DMS114 treated with DMSO at 0.1 percent for 48 hours (cell line): ENCODE measurements around the gene ABCB10.
"Not testable (repeated sequence)": the region's sequence is repeated elsewhere in the genome, so short reads cannot be mapped to it uniquely, and the experiment has no call there.

Experiments
- DNase-seq: peaks from one replicate; lab custom pipeline; 2025; ENCODE audit not compliant: unreplicated experiment; lab: John Stamatoyannopoulos, UW

Gene ABCB10

DNA sequence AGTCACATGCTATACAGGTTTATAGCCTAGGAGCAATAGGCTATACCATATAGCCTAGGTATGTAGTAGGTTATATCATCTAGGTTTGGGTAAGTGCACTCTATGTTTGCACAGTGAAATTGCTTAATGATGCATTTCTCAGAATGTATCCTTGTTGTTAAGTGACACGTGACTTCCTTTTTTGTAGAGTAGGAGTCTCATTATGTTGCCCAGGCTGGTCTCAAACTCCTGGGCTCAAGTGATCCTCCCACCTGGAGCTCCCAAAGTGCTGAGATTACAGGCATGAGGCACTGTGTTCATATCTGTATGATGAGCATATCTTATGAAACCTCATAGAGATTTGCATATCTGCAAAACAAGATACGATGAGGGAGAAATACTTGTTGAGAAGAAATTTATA is 13.8 kb upstream of the ABCB10 start:
- DNase-seq, result no peak

GRCh38 chr1:229570891-229571516 is 12.5 kb upstream of the ABCB10 start:
- DNase-seq, result no peak

DNA sequence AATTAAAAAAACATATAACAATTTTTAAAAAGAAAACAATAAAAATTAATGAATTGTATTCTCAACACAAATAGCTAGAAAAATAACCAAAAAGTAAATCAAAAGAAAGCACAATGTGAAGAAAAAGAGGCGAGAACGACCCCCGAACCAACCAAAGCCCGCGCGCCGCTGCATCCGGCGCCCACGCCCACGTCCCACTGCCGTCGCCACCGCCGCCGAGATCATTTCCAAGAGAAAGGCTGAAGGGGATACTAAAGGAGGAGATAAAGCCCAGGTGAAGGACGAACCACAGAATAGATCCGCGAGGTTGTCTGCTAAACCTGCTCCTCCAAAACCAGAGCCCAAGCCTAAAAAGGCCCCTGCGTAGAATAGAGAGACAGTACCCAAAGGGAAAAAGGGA is 11.8 kb upstream of the ABCB10 start:
- no peak for DNase-seq

- DNase-seq, result no peak
These were observed 8.8 kb upstream of the ABCB10 start for GRCh38 chr1:229567109-229567868.

- DNase-seq, result no peak
These were observed 5.2 kb upstream of the ABCB10 start for GRCh38 chr1:229563701-229564100.

- DNase-seq, result no peak
These were observed 4.7 kb upstream of the ABCB10 start for GRCh38 chr1:229563241-229563640.

DNA sequence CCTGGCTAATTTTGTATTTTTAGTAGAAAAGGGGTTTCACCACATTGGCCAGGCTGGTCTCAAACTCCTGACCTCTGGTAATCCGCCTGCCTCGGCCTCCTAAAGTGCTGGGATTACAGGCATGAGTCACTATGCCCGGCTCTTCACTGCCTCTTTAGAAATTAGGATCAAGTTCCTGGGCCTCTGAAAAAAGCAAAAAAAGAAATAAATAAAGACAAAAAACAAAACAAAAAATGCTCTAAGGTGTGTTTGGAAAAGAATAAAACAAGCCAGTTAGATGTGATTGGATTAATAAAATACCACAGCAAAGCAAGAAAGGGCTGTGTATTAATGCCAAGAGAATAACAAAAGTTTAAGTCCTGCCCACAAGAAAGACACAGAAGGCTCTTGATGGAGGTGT is 4.2 kb upstream of the ABCB10 start:
- no peak for DNase-seq

DNA sequence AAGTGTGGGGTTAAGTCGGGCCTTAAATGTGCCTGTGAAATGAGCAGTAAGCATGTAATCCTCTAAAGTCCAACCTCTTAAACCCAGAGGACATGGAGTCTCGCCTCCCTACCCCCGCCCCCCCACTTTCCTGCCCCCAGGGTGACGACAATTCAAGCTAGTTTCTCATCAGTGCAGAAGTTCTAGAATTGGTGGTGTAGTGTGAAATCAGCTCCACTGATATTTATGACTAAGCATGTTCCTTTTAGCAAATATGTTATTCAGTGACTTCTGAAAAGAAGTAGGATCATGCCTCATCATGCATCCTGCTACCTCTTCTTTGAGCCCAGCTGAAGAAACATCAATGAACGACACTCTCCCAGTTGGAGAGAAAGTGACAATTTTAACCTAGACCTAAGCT is 2.6 kb upstream of the ABCB10 start:
- DNase-seq, result no peak

DNA sequence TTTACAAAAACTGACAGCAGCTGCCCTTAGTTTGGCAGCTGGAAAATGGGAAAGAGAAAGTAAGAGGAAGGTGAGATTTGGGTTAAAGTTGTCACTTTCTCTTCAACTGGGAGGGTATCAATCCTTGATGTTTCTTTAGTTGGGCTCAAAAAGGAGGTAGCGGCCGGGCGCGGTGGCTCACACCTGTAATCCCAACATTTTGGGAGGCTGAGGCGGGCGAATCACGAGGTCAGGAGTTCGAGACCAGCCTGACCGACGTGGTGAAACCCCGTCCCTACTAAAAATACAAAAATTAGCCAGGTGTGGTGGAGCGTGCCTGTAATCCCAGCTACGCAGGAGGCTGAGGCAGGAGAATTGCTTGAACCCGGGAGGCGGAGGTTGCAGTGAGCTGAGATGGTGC is 1.6 kb upstream of the ABCB10 start:
- DNase-seq, result not testable (repeated sequence)

DNA sequence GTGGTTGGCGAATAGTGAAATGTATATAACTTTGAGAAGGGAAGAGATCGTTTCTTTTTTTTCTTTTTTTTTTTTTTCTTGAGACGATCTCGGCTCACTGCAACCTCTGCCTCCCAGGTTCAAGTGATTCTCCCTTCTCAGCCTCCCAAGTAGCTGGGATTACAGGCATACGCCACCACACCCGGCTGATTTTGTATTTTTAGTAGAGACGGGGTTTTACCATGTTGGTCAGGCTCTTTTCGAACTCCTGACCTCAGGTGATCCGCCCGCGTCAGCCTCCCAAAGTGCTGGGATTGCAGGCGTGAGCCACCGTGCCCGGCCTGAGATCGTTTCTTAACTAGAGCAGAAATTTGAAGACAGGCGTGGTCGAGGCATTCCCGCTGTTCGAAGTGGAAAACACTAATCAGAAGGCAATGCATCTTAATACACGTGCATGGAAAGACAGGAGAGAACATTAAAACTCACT is 862 bp upstream of the ABCB10 start:
- DNase-seq, result not testable (repeated sequence)

DNA sequence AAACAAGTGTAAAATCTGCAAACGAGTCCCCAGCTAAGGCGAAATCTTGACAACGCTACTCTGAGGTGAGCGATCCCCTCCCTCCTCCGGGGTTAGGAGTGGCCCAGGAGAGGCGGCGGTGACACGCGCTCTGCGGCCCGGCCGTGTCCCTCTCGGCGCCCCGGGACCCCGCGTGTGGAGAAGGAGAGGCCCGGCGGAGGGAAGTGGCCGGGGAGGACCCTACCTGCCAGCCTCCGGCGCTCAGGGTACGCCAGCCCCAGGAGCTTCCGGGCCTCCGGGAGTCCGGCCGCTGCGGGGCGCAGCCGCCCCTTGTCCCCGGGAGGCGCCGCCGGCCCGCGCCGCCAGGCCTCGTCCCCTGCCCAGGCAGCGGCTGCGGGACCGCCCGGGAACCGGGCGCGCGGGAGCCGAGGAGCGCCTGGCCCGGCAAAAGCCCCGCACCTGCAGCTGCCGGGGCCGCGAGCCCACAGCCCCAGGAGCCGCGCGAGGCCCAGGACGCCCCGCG is 543 bp downstream of the ABCB10 start:
- DNase-seq, result no peak

DNA sequence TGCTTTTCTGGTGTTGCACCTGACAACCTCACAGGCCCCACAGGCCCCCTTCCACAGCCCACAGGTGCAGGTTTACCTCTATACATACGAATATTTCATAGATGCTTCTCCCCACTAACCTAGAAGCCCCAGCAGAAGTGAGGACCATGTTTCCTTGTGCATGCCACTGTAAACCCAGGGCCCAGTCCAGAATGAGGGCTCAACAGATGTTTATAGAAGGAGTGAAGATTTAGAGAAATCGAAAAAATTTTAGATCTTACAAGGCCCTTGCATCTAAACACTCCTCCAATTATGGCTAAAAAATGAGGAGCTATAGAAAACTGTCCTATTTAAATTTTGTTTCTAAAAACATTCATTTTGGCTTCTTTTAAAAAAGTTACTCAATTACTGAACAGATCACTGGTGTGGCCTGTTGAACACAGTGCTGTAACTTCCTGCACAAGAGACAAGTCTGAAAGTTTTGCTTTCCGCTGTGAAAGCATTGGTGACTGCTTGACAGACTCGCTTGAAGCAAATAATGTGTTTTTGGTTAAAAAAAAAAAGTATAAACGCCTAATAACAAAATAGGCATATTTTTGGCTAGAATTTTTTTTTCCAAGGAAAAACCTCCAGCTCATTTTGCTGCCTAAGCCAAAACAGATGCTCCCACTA is 1.2 kb downstream of the ABCB10 start:
- no peak for DNase-seq

DNA sequence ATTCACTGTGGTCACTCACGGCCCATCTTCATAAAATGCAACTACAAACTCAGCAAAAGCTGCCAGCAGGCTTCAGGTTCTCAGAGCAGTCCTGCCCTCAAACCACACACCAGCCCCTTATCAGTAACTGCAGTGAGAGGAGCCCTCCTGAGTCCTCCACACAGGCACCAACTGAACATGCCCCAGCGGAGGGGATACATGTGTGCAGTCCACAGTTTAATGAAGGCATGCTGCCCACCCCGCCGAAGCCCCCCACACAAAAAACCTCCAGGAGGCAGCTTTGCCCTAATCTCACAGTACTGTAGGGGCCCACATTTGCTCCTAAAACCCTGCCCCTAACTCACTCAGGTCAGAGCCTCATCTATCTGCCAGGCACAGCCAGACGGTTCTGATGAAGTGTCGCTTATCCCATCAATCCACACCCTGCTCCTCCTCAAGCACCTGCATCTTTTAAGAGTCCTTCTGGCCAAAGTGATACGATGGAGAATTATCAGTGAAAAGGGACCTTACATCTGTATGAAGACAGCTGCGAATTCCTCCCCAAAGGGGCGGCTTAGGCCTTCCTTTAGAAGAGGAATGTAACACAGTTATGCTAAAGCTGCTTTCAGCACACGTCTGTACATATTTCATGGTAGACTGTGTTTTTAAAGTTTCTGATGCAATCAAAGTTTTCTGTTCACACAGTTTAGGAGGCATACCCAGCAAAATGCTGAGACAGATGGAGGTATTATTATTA is 3.5 kb downstream of the ABCB10 start:
- no peak for DNase-seq

- no peak for DNase-seq
These were observed 4.8 kb downstream of the ABCB10 start for GRCh38 chr1:229553621-229554130.

DNA sequence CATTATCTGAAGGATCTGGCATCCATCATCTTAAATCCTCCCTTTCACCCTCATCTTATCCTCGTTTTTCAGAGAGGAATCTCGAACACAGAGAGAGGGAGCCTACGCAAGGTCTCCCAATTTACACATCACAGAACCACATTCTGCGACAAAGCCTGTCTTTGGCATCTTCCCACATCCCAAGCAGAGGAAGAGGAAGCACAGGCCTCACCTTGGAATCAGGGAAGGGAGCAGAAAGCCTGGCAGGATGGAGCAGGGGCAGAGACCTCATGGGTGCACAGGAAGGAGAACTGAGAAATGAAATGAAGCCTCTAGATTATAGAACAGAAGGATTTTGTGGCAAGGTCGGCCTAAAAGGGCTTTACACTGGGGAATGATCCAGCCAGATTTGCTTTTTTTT is 5.8 kb downstream of the ABCB10 start:
- DNase-seq, result no peak

GRCh38 chr1:229550812-229551567 is 7.5 kb downstream of the ABCB10 start:
- DNase-seq, result no peak

DNA sequence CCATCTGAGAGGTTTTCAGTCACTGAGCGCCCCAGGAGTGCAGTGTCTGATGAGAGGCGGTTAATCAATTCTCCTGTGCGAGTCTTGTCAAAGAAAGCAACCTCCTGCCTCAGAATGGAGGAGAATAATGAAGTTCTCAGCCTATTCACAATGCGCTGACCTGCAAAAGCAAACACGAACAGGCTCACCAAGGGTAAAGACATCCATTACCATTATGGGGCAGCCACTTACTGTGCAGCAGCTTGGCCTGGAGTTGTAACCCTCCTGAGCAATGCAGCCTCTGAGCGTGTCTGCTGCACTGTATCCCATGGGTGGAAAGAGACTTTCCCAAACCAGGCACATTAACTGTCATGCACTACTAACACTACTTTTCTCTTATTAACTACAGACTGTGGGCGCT is 11.0 kb downstream of the ABCB10 start:
- no peak for DNase-seq

GRCh38 chr1:229544587-229544986 is 13.9 kb downstream of the ABCB10 start:
- no peak for DNase-seq

DNA sequence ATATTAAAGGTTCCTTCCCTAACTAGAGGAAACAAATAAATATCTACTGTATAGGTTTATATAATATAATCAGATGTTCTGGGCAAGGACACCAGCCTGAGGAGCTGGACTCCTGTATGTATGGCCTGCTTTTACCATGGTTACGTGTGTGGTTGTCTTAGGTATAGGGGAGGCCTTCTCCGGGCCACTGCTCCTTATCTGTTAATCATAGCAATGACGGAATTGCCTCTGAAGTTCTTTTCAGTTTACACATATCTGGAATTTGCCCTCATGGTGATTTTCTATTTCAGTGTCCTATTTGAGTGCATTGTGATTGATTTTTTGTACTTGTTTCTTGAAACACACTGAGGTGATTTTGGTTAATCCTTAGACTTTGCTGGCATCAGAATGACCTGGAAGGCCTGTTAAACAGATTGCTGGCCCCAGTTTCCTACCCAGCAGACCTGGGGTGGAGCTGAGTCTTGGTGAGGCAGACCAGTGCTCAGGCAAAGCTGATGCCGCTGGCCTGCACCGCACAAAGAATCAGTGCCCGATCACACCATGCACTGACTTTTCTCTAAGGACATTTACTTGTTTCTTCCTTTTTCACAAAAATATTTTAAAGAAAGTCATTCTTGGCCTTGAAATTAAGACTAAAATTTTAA is 18.5 kb downstream of the ABCB10 start:
- DNase-seq, result no peak

DNA sequence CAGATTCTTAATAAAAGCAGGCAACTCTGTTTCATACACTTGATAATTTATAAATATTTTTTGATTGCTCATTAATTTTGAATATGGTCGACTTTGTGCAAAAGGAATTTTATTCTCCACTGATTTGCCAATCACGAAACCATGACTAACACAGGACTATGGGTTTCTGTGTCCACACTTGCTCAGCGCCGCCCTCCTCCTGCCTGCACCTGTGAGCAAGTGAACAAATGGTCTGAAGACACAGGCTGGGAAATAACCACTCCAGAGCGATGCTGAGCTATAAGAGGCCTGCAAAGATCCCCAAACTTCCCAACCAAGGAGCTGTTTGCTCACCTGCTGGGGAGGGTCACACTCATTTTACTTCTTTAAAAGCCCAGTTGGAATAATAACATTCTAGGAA is 19.6 kb downstream of the ABCB10 start:
- no peak for DNase-seq
